Progenitor cell of endocrine pancreas (in vitro differentiated cells): ENCODE results near the gene VAMP4. TPM values are rescaled to one million over a fixed set of nuclear protein-coding genes. Genes with fewer than 3 reads are reported as not detected.
A peak's percentile ranks its signal among the peaks of the same experiment; 100 is the strongest.

Experiments
- DNase-seq: peaks from one replicate; pipeline ENCODE4 v3.0.0; 2021; ENCODE audit warnings: low spot score; ENCODE audit not compliant: unreplicated experiment
- H3K27ac Mint-ChIP-seq: 2 replicates; pipeline ENCODE4 v1.8.0; 2021; ENCODE audit warnings: mild to moderate bottlenecking, moderate library complexity, mixed read lengths
- H3K27me3 Mint-ChIP-seq: 2 replicates; pipeline ENCODE4 v1.8.0; 2021; ENCODE audit warnings: mixed read lengths
- H3K36me3 Mint-ChIP-seq: 2 replicates; pipeline ENCODE4 v1.8.0; 2022; ENCODE audit warnings: mixed read lengths; ENCODE audit not compliant: insufficient read depth
- H3K4me1 Mint-ChIP-seq: 2 replicates; pipeline ENCODE4 v1.8.0; 2021; ENCODE audit warnings: low read depth, mixed read lengths
- H3K4me3 Mint-ChIP-seq: 2 replicates; pipeline ENCODE4 v1.8.0; 2021; ENCODE audit warnings: low read depth, mild to moderate bottlenecking, moderate library complexity, mixed read lengths
- H3K9me3 Mint-ChIP-seq: 2 replicates; pipeline ENCODE4 v1.8.0; 2021; ENCODE audit warnings: low read depth, mixed read lengths
- total RNA-seq: library from RNA; stranded (reverse); gene quantifications from 2 replicates; pipeline ENCODE4 v1.2.1, GENCODE V29; 2021
- TF ChIP-seq, protein P1 (sequence below): fragments of 200-600 bp; sonication (generic); IDR thresholded peaks from one replicate; pipeline ENCODE4 v1.5.0; 2021; ENCODE audit warnings: antibody characterized with exemption, mild to moderate bottlenecking; ENCODE audit not compliant: unreplicated experiment

The VAMP4 gene
- total RNA-seq, 1 donor from 2014 or later = 8.9 TPM

DNA sequence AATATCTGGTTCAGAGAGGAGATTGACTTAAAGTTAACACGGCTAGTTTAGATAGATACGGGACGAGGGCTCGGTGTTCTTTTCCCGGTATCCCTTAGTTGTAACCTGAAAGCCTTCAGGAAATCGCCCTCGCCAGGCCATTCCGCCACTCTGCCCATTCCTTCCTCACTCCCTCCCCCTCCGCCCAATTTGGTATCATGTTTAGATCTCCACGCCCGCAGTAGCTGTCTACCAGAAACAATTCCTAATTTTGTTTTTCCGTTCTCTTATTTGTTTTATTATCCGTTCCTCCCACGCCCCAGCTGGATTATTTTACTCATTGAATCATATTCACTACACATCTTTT lies 685 bp upstream of the VAMP4 start:
- peak overlapping the region; percentile 99 for H3K4me3 Mint-ChIP-seq
- no peaks in the 10 kb centered on the region for H3K27me3 Mint-ChIP-seq
- H3K4me1 Mint-ChIP-seq = peaks cover 14% of the 10 kb centered on the region
- no peaks in the 10 kb centered on the region for H3K36me3 Mint-ChIP-seq
- DNase-seq = no peak
- no peaks in the 10 kb centered on the region for H3K9me3 Mint-ChIP-seq
- H3K27ac Mint-ChIP-seq = peak overlapping the region; percentile 98
- TF ChIP-seq, protein P1, sequence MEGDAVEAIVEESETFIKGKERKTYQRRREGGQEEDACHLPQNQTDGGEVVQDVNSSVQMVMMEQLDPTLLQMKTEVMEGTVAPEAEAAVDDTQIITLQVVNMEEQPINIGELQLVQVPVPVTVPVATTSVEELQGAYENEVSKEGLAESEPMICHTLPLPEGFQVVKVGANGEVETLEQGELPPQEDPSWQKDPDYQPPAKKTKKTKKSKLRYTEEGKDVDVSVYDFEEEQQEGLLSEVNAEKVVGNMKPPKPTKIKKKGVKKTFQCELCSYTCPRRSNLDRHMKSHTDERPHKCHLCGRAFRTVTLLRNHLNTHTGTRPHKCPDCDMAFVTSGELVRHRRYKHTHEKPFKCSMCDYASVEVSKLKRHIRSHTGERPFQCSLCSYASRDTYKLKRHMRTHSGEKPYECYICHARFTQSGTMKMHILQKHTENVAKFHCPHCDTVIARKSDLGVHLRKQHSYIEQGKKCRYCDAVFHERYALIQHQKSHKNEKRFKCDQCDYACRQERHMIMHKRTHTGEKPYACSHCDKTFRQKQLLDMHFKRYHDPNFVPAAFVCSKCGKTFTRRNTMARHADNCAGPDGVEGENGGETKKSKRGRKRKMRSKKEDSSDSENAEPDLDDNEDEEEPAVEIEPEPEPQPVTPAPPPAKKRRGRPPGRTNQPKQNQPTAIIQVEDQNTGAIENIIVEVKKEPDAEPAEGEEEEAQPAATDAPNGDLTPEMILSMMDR = no peak

DNA sequence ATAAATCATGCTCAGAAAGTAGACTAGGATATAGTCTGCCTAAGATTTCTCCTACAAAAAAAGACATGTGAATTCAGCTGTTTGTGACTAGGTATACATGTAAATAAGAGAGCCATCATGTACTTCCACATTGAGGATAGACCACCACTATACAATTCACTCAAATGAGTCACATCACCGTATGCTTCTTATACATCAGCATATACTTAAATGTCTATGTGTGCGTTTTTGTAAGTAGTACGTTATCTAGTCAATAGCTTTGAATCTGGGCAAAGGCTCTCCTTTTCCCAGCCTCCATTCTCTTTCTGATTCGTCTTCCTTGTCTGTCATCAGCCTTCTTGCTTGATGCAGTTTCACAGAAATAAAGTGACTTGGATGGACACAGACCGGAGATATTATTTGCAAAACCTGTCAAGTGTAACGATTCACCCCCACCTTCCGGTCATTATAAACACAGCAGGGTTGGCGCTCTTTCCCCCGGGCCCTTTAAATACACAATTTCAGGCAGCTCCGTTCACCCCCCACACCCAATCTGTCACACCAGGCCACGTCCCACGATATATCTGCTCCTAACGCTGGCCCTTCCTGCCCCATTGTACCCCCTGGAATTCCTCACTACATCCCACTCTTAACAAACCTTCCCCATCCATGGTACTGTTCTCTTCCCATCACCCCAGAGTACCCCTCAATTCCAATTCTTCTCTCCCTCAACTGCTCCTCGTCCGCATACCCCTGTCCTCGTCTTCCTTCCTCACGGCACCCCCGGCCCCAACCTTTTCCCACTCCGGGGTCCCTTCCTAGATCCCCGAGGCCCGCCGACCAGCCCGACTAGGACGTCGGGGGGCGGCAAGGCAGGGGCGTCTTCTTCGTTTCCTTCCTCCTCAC lies 636 bp downstream of the VAMP4 start:
- Mint-ChIP-seq H3K27me3 (no peaks in the 10 kb centered on the region), H3K4me1 (peaks cover 14% of the 10 kb centered on the region), H3K36me3 (peaks cover 4% of the 10 kb centered on the region), H3K4me3 (peak overlapping the region; percentile 99), H3K9me3 (no peaks in the 10 kb centered on the region), H3K27ac (peak overlapping the region; percentile 94)
- TF ChIP-seq, protein P1 = peak; percentile 12
- no peak for DNase-seq

DNA sequence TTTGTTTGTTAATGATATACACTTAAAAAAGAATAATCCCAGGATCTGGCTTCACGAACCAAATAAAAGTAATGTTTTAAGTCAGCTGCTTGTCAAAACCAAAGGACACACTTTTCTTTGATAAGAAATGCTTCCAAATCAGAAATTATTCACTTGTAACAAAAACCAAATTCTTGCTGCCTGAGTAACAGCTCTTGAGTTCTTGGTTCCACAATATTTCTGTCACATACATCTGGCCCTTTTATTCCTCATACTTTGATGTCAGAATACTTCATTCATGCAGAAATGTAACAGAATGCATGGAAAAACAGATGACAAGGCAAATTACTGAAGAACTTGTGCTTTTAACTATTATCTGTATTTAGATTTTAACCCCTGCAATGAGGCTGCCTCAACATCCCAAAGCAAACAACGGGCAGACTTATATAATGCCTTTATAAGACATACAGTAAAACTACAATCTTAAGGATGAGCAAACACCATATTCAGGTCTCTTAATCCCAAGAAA lies 1.5 kb downstream of the VAMP4 start:
- Mint-ChIP-seq H3K4me3 (peak overlapping the region; percentile 33), H3K9me3 (no peaks in the 10 kb centered on the region), H3K27ac (no peak overlapping the region), H3K4me1 (peaks cover 14% of the 10 kb centered on the region), H3K36me3 (peaks cover 4% of the 10 kb centered on the region), H3K27me3 (no peaks in the 10 kb centered on the region)
- DNase-seq = no peak
- TF ChIP-seq, protein P1 = no peak

DNA sequence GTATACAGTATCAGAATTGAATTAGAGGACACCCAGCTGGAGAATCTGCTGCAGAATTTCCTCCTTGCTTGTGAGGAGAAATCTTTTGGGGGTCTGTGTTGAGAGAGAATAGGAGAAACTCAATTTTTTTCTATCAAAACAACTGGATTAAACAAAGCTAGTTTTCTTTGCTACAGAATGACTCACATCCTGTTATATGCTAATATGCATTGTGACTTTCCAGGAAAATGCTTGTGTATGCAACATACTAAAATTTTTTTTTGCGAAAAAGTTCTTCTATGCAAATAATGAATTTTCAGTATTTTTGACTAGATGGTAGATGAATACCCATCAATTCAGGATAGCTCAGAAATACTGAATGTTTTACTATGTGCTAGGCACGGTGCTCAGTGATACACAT lies 2.2 kb downstream of the VAMP4 start:
- peaks cover 4% of the 10 kb centered on the region for H3K36me3 Mint-ChIP-seq
- peak overlapping the region; percentile 8 for H3K4me3 Mint-ChIP-seq
- peaks cover 14% of the 10 kb centered on the region for H3K4me1 Mint-ChIP-seq

DNA sequence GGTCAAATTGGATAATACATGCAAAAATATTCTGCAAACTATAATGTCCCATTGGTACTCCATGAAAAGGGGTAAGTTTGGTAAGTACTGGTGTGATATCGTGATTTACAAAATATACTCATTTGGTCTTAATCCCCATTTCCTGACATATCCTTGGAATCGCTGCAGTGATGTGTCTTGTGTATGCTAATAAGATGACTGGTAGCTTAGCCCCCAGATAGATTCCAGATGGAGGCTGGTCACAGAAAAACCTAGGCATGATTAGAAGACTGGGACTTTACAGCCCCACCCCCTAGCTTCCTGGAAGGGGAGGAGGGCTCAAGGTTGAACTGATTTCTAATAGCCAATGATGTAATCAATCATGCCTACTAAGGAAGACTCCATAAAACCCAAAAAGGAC lies 3.0 kb downstream of the VAMP4 start:
- no peak overlapping the region for H3K27ac Mint-ChIP-seq
- H3K9me3 Mint-ChIP-seq = no peaks in the 10 kb centered on the region
- H3K27me3 Mint-ChIP-seq = no peaks in the 10 kb centered on the region
- H3K36me3 Mint-ChIP-seq = peaks cover 4% of the 10 kb centered on the region
- TF ChIP-seq, protein P1 = no peak
- H3K4me1 Mint-ChIP-seq = peaks cover 14% of the 10 kb centered on the region
- no peak for DNase-seq
- no peak overlapping the region for H3K4me3 Mint-ChIP-seq

More for the DNA sequence above, 2.2 kb downstream of the VAMP4 start:
- H3K27me3 Mint-ChIP-seq = no peaks in the 10 kb centered on the region
- DNase-seq = no peak
- TF ChIP-seq, protein P1 = no peak
- H3K9me3 Mint-ChIP-seq = no peaks in the 10 kb centered on the region
- H3K27ac Mint-ChIP-seq = no peak overlapping the region
